Measurements from ENCODE around the gene CMIP.
"Not testable (repeated sequence)": the region's sequence is repeated elsewhere in the genome, so short reads cannot be mapped to it uniquely, and the experiment has no call there.

Gene CMIP

GRCh38 chr16:81444448-81445121 is at the start of gene CMIP:
Gene CMIP (plus strand): TSS chr16:81444808.
- peak; percentile 86 for DNase-seq

- DNase-seq, result no peak
These were observed 49.5 kb upstream of the CMIP start for GRCh38 chr16:81394966-81395655.

- DNase-seq, result no peak
These were observed 47.3 kb upstream of the CMIP start for GRCh38 chr16:81397058-81397878.

GRCh38 chr16:81397879-81398520 is 46.6 kb upstream of the CMIP start:
- no peak for DNase-seq

GRCh38 chr16:81399909-81400308 is 44.7 kb upstream of the CMIP start:
- DNase-seq, result no peak

GRCh38 chr16:81401035-81401950 is 43.3 kb upstream of the CMIP start:
- DNase-seq, result no peak

GRCh38 chr16:81403208-81403600 is 41.4 kb upstream of the CMIP start:
- DNase-seq, result no peak

GRCh38 chr16:81403601-81404391 is 40.8 kb upstream of the CMIP start:
- DNase-seq, result peak; percentile 94

- not testable (repeated sequence) for DNase-seq
These were observed 39.6 kb upstream of the CMIP start for GRCh38 chr16:81405002-81405401.

GRCh38 chr16:81405702-81406113 is 38.9 kb upstream of the CMIP start:
- no peak for DNase-seq

- DNase-seq, result no peak
These were observed 36.1 kb upstream of the CMIP start for GRCh38 chr16:81408409-81408950.

- no peak for DNase-seq
These were observed 35.5 kb upstream of the CMIP start for GRCh38 chr16:81409016-81409556.

GRCh38 chr16:81410643-81411293 is 33.8 kb upstream of the CMIP start:
- no peak for DNase-seq

- DNase-seq, result no peak
These were observed 31.2 kb upstream of the CMIP start for GRCh38 chr16:81413245-81413990.

- no peak for DNase-seq
These were observed 28.9 kb upstream of the CMIP start for GRCh38 chr16:81415751-81416150.

GRCh38 chr16:81416749-81417148 is 27.9 kb upstream of the CMIP start:
- no peak for DNase-seq

GRCh38 chr16:81417210-81417609 is 27.4 kb upstream of the CMIP start:
- no peak for DNase-seq

GRCh38 chr16:81419806-81420205 is 24.8 kb upstream of the CMIP start:
- DNase-seq, result no peak

- DNase-seq, result no peak
These were observed 23.5 kb upstream of the CMIP start for GRCh38 chr16:81421126-81421525.

Measured in OCI-M1 (cell line).